ENCODE measurements around the gene JSRP1. TPM values are rescaled to one million over a fixed set of nuclear protein-coding genes. Genes with fewer than 3 reads are reported as not detected.

The JSRP1 gene
- total and polyA plus RNA-seq, 7 donors, result 0.36 to 1.6 (median 1.0) TPM; not detected in 4

GRCh38 chr19:2247433-2248101 lies 8.7 kb downstream of the JSRP1 start:
- intact Hi-C loops (cut with DNase I), result no loop called here
- Histone ChIP-seq H3K4me3 (no peak overlapping the region), H3K36me3 (peaks cover 38 to 64% (median 54%) of the 10 kb centered on the region in 4 donors), H3K9me3 (no peaks in the 10 kb centered on the region), H3K27me3 (peaks cover 31 to 36% (median 32%) of the 10 kb centered on the region in 3 donors), H3K4me1 (peaks cover 0 to 45% (median 31%) of the 10 kb centered on the region in 4 donors), H3K27ac (no peak overlapping the region)
- 84 to 91% methylated on average over 28 of the region's 28 CpGs for WGBS, 2 donors
- no peak for DNase-seq
- TF ChIP-seq POLR2AphosphoS5 (IDR thresholded peaks at IDR 0.05), result no peak
- no peak for TF ChIP-seq POLR2A (IDR thresholded peaks at IDR 0.05)
- no peak for TF ChIP-seq EP300 (IDR thresholded peaks at IDR 0.05)
- no peak for TF ChIP-seq CTCF (IDR thresholded peaks at IDR 0.05)

- TF ChIP-seq CTCF (IDR thresholded peaks at IDR 0.05), result no peak
- TF ChIP-seq EP300 (IDR thresholded peaks at IDR 0.05), result no peak
- no peak for TF ChIP-seq POLR2AphosphoS5 (IDR thresholded peaks at IDR 0.05)
- no peak for TF ChIP-seq POLR2A (IDR thresholded peaks at IDR 0.05)
- Histone ChIP-seq H3K9me3 (no peaks in the 10 kb centered on the region), H3K27me3 (peaks cover 24 to 29% (median 25%) of the 10 kb centered on the region in 3 donors), H3K36me3 (peaks cover 38 to 64% (median 54%) of the 10 kb centered on the region in 4 donors), H3K27ac (no peak overlapping the region), H3K4me1 (peaks cover 0 to 45% (median 31%) of the 10 kb centered on the region in 4 donors), H3K4me3 (no peak overlapping the region)
- 87 to 90% methylated on average over 26 of the region's 26 CpGs for WGBS, 2 donors
- no peak for DNase-seq
- intact Hi-C loops (cut with DNase I), result no loop called here
Observed at GRCh38 chr19:2246801-2247361, 9.3 kb downstream of the JSRP1 start.

GRCh38 chr19:2246014-2246620 lies 10.1 kb downstream of the JSRP1 start:
- Histone ChIP-seq H3K36me3 (peaks cover 38 to 64% (median 54%) of the 10 kb centered on the region in 4 donors), H3K4me3 (no peak overlapping the region), H3K27me3 (peaks cover 17 to 21% (median 18%) of the 10 kb centered on the region in 3 donors), H3K27ac (no peak overlapping the region), H3K9me3 (no peaks in the 10 kb centered on the region), H3K4me1 (peaks cover 0 to 46% (median 31%) of the 10 kb centered on the region in 4 donors)
- WGBS, 2 donors, result 93% methylated on average over 25 of the region's 25 CpGs
- DNase-seq, result no peak
- no peak for TF ChIP-seq POLR2A (IDR thresholded peaks at IDR 0.05)
- no peak for TF ChIP-seq CTCF (IDR thresholded peaks at IDR 0.05)
- no peak for TF ChIP-seq POLR2AphosphoS5 (IDR thresholded peaks at IDR 0.05)
- TF ChIP-seq EP300 (IDR thresholded peaks at IDR 0.05), result no peak
- intact Hi-C loops (cut with DNase I), result no loop called here

GRCh38 chr19:2245273-2245672 lies 10.9 kb downstream of the JSRP1 start:
- Histone ChIP-seq H3K27me3 (peaks cover 8 to 13% (median 9%) of the 10 kb centered on the region in 3 donors), H3K4me1 (peaks cover 0 to 46% (median 31%) of the 10 kb centered on the region in 4 donors), H3K9me3 (no peaks in the 10 kb centered on the region), H3K27ac (no peak overlapping the region), H3K4me3 (no peak overlapping the region), H3K36me3 (peaks cover 38 to 64% (median 54%) of the 10 kb centered on the region in 4 donors)
- intact Hi-C loops (cut with DNase I), result no loop called here
- no peak for TF ChIP-seq CTCF (IDR thresholded peaks at IDR 0.05)
- TF ChIP-seq EP300 (IDR thresholded peaks at IDR 0.05), result no peak
- TF ChIP-seq POLR2A (IDR thresholded peaks at IDR 0.05), result no peak
- no peak for TF ChIP-seq POLR2AphosphoS5 (IDR thresholded peaks at IDR 0.05)
- DNase-seq, result no peak
- 97 to 98% methylated on average over 15 of the region's 15 CpGs for WGBS, 2 donors

All from sigmoid colon (tissue), 7 donors.